HuH-7.5 (cell line): ENCODE results near the gene SLC12A9.
A peak's percentile ranks its signal among the peaks of the same experiment; 100 is the strongest.
"Not testable (repeated sequence)": the region's sequence is repeated elsewhere in the genome, so short reads cannot be mapped to it uniquely, and the experiment has no call there.

Experiments used
- DNase-seq: peaks from one replicate; pipeline ENCODE4 v3.0.0; 2011; ENCODE audit warnings: low spot score

SLC12A9 gene

DNA sequence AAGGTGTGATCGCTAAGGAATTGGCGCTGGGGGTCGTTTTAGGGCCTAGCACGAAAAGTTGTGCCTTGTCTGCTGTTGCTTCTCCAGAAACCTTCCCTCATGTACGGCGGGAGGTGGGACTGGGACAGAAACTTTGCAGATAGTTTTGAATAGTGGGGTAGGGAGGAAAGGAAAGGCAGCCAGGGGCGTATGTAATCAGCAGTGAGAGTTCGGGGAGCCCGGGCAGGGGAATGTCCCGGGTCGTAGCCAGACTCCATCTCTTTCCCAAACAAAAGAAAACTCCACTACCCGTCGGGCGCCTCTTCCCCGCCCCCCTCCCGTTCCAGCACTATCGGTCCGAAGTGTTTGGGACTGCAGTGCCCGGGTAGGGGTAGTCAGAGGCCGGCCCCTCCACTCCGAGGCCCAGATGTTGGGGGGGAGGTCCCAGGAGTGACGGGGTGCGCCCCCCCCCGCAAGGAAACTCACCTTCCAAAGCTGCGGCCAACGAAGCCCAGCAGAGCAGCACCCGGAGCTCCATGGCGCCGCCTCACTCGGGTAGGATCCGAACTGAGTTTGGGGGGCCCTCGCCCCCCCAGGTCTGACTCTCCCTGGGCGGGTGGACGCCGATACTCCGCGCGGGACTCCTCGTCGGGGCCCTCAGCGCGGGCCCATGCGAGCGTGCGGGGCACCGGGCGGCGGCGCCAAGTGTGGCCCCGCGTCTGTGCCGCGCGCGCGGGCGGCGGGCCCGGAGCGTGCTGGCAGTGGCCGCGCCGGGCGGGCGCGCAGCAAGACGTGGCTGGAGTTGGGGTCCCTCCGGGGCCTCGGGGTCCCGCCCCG, 25.8 kb upstream of the SLC12A9 start:
- no peak for DNase-seq

- peak; percentile 85 for DNase-seq
These were observed 24.9 kb upstream of the SLC12A9 start, which contains the start of gene EPHB4 for GRCh38 chr7:100827330-100828226. EPHB4 (minus strand) TSS chr7:100827523; CDS start chr7:100827030, 493 bp downstream.

DNA sequence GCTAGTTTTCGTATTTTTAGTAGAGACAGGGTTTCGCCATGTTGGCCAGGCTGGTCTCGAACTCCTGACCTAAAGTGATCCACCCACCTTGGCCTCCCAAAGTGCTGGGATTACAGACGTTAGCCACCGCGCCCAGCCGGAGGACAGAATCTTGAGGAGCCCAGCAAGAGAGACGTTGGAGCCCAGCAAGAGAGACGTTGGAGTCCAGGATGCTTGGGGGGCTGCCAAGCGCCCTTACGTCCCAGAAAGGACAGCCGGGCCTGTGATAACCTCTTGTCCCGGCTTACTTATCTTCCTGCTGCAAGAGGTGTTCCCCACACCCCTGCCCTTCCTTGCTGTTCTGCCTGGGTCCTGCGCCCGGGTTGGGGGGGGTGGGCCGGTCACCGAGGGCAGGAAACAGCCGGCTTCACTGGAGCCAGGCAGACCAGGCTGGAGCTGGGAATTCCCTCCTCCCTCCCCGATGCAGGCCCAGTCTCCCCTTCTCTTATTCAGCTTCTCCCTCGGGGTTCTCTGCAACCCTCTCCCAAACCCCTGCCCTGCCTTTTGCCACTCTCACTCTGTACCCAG, 23.3 kb upstream of the SLC12A9 start:
- no peak for DNase-seq

DNA sequence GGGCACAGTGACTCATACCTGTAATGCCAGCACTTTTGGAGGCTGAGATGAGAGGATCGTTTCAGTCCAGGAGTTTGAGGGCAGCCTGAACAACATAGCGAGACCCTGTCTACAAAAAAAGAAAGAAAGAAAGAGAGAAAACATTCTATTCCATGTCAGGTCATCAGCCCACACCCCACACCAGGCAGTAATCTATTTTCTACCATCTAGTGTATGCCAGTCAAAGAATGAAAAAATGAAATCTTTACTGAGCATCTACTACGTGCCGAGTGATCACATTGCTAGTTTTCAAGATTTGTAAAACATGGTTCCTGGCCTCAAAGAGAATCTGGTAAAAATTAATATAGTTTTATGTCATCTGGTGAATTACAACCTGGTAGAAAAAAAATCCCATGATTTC, 22.1 kb upstream of the SLC12A9 start:
- DNase-seq: no peak

DNA sequence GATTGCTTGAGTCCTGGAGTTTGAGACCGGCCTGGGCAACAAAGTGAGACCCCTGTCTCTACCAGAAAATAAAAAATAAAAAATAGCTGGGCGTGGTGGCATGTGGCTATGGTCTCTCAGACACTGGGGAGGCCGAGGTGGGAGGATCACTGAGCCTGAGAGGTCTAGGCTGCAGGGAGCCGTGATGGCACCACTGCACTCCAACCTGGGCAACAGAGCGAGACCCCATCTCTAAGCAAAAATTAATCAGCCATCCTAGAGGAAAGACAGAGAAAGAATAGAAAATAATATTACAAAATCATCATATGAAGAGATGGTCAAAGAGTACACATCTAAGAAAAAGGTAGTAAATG, 20.3 kb upstream of the SLC12A9 start:
- no peak for DNase-seq

GRCh38 chr7:100835903-100836811, 16.4 kb upstream of the SLC12A9 start:
- no peak for DNase-seq

DNA sequence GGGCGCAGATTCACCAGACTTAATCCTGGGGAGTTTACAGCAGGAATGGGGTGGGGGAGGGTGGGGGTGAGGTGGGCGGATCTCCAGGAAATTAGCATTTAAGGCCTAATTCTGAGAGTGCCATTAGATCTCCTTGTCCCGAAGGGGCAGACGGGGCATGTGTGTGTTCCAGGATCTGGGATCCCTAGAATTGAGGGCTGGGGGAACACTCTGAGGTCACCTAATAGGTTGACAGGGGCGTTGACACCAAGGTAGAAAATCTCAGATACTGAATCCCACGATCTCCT, 15.8 kb upstream of the SLC12A9 start:
- no peak for DNase-seq

DNA sequence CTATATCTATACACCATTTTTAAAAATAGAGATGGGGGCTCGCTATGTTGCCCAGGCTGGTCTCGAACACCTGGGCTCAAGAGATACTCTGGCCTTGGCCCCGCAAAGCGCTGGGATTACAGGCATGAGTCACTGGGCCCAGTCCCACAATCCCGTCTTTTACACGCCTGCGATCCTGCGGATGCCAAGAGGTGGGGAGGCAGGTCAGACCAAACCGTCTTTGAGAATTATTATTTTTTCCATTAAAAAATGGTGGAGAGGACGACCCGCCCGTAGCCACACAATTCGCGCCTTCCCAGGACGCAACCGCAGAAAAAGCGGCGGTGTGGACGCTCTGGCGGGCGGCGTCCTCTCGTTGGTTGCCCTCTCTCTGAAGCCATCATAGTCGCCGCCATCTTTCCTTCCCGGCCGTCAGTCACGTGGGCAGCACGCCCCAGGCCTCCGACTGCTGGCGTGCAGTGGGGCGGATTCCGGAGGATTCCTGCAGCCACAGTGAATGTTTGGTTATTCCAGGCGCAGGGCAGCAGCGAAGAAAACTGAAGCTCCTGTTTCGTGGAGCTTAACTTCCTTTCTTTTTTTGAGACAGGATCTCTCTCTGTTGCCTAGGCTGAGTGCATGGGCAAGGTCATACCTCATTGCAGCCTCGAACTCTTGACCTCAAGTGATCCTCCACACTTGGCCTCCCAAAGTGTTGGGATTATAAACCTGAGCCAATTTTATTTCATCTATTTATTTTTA, 15.2 kb upstream of the SLC12A9 start:
- DNase-seq: no peak

GRCh38 chr7:100839361-100839760, 13.2 kb upstream of the SLC12A9 start:
- DNase-seq: no peak

GRCh38 chr7:100840470-100841100, 11.9 kb upstream of the SLC12A9 start:
- DNase-seq: no peak

DNA sequence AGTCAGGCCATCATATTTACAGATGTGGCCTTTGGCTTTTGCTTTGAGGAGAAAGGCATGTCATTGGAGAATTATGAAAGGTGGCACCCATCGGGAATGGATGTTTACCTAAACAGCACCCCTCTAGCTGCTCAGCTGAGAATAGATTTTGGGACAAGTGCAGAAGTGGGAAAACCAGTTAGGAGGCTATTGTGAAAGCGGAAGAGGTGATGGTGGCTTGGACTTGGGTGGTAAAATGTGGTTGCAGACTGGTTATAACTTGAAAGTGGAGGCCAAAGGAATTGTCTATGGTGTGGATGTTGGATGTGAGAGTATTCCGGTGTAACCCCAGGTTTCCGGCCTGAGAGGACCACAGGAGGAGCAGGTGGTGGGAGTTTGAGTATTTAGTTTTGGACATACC, 5.2 kb upstream of the SLC12A9 start:
- no peak for DNase-seq

DNA sequence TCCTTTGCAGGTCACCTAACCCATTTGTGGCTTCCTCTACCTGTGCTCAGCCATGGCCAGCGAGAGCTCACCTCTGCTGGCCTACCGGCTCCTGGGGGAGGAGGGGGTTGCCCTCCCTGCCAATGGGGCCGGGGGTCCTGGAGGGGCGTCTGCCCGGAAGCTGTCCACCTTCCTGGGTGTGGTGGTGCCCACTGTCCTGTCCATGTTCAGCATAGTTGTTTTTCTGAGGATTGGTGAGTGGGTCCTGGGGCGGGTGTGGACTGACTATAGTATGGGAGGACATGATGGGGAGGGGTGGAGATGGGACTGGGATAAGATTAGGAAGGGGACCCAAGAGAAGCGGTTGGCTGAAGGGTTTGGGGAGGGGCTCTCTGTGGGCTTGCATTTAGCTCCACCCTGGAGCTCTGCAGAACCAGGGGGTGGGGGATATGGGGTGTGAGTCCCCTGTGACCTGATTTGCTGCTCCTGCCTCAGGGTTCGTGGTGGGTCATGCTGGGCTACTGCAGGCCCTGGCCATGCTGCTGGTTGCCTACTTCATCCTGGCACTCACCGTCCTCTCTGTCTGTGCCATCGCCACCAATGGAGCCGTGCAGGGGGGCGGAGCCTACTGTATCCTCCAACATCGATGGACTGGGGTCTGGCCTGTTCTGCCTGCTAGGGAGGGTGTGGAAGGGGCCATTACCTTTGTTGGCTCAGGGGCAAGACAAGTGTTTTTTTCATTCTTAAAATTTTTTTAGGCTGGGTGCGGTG, 1.8 kb downstream of the SLC12A9 start:
- DNase-seq: no peak

DNA sequence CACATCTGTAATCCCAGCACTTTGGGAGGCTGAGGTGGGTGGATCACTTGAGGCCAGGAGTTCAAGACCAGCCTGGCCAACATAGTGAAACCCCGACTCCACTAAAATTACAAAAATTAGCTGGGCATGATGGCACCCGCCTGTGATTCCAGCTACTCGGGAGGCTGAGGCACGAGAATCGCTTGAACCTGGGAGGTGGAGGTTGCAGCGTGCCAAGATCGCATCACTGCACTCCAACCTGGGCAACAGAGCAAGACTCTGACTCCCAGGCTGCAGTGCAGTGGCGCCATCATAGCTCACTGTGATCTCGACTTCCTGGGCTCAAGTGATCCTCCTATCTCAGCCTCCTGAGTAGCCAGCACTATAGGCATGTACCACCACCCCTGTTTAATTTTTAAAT, 2.4 kb downstream of the SLC12A9 start:
- not testable (repeated sequence) for DNase-seq

- DNase-seq: no peak
These were observed 3.0 kb downstream of the SLC12A9 start for GRCh38 chr7:100855515-100855914.

- no peak for DNase-seq
These were observed 4.4 kb downstream of the SLC12A9 start for GRCh38 chr7:100856871-100857282.

DNA sequence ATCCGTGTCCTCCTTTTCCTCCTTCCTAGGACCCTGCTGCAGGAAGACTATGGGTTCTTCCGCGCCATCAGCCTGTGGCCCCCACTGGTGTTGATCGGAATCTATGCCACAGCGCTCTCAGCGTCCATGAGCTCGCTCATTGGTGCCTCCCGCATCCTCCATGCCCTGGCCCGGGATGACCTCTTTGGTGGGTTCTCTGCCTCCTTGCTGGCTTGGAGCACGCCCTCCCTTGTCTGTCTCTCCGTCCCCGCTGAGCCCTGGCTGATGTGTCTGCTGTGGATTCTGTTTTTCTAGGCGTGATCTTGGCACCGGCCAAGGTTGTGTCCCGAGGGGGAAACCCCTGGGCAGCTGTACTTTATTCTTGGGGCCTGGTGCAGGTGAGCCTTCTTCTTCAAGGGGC, 7.3 kb downstream of the SLC12A9 start:
- DNase-seq: no peak

DNA sequence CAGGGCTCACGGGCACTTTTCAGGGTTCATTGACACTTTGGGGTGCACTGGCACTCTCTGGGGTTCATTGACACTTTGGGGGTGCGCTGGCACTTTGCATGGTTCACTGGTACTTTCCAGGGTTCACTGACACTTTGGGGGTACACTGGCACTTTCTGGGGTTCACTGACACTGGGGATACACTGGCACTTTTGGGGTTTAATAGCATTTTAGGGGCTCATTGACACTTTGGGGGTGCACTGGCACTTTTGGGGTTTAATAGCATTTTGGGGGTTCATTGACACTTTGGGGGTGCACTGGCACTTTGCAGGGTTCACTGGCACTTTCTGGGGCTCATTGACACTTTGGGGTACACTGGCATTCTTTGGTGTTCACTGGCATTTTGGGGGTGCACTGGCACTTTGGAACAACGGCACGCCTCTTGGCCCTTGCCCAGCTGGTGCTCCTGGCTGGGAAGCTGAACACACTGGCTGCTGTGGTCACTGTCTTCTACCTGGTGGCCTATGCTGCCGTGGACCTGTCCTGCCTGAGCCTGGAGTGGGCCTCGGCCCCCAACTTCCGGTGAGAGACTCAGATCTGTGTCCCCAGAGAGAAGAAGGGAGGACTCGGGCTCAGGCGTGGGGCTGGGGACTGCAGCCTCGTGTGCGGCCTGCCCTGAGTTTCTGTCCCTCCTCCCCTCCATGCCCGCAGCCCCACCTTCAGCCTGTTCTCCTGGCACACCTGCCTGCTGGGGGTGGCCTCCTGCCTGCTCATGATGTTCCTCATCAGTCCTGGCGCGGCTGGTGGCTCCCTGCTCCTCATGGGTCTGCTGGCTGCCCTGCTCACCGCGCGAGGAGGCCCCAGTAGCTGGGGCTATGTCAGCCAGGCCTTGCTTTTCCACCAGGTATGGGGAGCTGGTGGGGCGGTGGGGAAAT, 8.4 kb downstream of the SLC12A9 start:
- DNase-seq: no peak

- DNase-seq: no peak
These were observed 9.1 kb downstream of the SLC12A9 start for GRCh38 chr7:100861616-100861985.

DNA sequence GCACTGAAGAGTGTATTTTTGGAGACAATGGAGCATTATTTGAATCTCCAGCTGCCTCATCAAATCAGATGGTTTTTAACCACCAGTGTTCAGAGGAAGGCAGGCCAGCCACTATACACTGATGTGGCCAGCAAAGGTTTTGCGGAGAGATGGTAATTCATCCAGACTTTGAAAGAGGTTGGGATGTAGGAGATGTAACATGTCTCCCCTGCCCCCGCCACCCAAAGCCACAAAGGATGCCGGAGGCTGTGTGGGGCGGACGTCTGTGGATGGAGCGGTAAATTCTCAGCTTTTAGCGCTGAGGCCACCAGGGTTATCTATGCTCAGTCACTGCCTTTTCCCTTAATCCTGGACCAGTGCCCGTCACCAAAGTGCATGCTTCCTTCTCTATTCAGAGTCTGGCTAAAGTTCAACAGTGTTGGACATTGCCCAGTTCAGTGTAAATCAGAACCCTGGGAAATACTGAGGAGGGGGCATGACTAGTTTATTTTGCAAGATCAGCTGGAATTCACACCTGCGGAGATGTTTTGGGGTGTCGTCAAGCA, 11.0 kb downstream of the SLC12A9 start:
- peak; percentile 82 for DNase-seq
